Suprapubic skin (tissue), 4 donors: ENCODE measurements around the gene HTATIP2.
"Not testable (repeated sequence)": the region's sequence is repeated elsewhere in the genome, so short reads cannot be mapped to it uniquely, and the experiment has no call there.

Source experiments
- EP300 ChIP-seq: sonication (generic); formaldehyde crosslinking; IDR thresholded peaks from one replicate; pipeline ENCODE4 v1.6.1; 2017; ENCODE audit warnings: antibody characterized with exemption
- POLR2A ChIP-seq, 2 donors: fragments of 450-650 bp; IDR thresholded peaks; one replicate each; pipeline ENCODE4 v1.6.1; 2017; ENCODE audit warnings: antibody characterized with exemption in 2 of 2, mild to moderate bottlenecking in 2 of 2, moderate library complexity in 2 of 2
- POLR2AphosphoS5 ChIP-seq, 3 donors: sonication (generic); formaldehyde crosslinking; IDR thresholded peaks; one replicate each; pipeline ENCODE4 v1.6.1; 2017; ENCODE audit warnings: antibody characterized with exemption in 3 of 3
- TF ChIP-seq, protein P1 (sequence below), 2 donors: fragments of 200-600 bp in 1 of 2; fragments of 450-650 bp in 1 of 2; sonication (generic) in 1 of 2; IDR thresholded peaks; one replicate each; pipeline ENCODE4 v1.5.1; 2016 to 2019; ENCODE audit warnings: antibody characterized with exemption in 2 of 2, mild to moderate bottlenecking in 1 of 2, moderate library complexity in 1 of 2

DNA sequence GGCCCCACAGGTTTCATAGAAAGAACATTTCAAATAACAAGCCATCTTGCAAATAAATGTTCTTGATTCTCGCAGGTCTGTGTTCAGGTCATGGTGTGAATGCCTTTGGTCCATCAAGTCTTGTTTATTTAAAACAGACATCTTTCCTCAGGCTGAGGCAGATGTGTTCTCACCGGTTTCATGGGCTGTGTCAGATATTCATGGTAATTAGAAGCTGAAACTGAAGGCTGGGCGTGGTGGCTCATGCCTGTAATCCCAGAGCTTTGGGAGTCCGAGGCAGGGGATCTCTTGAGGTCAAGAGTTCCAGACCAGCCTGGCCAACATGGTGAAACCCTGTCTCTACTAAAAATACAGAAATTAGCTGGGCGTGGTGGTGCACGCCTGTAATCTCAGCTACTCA is 2.0 kb downstream of the HTATIP2 start:
- TF ChIP-seq, protein P1, sequence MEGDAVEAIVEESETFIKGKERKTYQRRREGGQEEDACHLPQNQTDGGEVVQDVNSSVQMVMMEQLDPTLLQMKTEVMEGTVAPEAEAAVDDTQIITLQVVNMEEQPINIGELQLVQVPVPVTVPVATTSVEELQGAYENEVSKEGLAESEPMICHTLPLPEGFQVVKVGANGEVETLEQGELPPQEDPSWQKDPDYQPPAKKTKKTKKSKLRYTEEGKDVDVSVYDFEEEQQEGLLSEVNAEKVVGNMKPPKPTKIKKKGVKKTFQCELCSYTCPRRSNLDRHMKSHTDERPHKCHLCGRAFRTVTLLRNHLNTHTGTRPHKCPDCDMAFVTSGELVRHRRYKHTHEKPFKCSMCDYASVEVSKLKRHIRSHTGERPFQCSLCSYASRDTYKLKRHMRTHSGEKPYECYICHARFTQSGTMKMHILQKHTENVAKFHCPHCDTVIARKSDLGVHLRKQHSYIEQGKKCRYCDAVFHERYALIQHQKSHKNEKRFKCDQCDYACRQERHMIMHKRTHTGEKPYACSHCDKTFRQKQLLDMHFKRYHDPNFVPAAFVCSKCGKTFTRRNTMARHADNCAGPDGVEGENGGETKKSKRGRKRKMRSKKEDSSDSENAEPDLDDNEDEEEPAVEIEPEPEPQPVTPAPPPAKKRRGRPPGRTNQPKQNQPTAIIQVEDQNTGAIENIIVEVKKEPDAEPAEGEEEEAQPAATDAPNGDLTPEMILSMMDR (IDR thresholded peaks at IDR 0.05), result not testable (repeated sequence)
- not testable (repeated sequence) for TF ChIP-seq POLR2A (IDR thresholded peaks at IDR 0.05); EP300; POLR2AphosphoS5 (IDR thresholded peaks at IDR 0.05)
